AG10803 (cell line): ENCODE results near the gene ADAM10.
A peak's percentile ranks its signal among the peaks of the same experiment; 100 is the strongest.
"Not testable (repeated sequence)": the region's sequence is repeated elsewhere in the genome, so short reads cannot be mapped to it uniquely, and the experiment has no call there.

Source experiments
- DNase-seq: peaks from one replicate; pipeline ENCODE4 v3.0.0; 2010; ENCODE audit warnings: low read depth
- H3K4me3 ChIP-seq: 2 replicates; pipeline ENCODE4 v1.5.1; 2011; ENCODE audit warnings: mild to moderate bottlenecking, low read length, control low read depth
- TF ChIP-seq, protein P1 (sequence below): conservative IDR thresholded peaks from 2 replicates; pipeline ENCODE4 v1.5.1; 2011; ENCODE audit warnings: mild to moderate bottlenecking, low read length, control low read depth, inconsistent platforms

ADAM10 gene

DNA sequence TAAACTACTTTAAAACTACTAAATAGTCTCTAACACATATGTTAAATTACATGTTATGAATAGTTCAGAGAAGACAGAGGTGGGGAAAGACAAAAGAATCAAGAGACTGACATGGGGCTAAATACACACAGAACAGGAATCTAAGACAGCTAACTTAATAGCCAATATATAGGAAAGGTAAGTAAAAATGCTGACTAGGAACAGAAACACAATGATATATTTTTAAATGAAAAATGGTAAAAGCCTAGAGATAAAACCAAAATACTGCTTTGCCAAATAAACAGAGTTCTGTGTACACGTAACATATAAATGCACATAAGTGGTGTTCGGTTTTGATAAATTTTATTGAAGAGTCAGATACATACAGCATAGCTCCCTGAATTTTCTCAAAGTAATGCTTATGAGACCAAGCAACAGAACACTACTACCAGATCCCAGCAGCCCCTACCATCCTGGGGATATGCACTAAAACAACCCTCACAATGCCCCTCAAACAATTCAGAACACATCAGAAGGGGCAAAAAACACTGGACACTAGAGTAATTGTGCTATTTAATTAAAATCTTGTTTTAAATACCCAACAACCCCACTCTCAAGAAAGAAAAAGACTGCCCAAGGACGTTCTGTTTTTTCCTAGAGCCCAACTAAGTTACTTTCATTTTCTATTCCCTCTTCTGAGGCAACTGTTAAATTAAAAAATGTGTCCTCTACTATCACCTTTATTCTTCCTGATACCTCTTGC lies 121.1 kb downstream of the ADAM10 start:
- H3K4me3 ChIP-seq, result peak overlapping the region; percentile 52
- DNase-seq, result no peak
- TF ChIP-seq, protein P1, sequence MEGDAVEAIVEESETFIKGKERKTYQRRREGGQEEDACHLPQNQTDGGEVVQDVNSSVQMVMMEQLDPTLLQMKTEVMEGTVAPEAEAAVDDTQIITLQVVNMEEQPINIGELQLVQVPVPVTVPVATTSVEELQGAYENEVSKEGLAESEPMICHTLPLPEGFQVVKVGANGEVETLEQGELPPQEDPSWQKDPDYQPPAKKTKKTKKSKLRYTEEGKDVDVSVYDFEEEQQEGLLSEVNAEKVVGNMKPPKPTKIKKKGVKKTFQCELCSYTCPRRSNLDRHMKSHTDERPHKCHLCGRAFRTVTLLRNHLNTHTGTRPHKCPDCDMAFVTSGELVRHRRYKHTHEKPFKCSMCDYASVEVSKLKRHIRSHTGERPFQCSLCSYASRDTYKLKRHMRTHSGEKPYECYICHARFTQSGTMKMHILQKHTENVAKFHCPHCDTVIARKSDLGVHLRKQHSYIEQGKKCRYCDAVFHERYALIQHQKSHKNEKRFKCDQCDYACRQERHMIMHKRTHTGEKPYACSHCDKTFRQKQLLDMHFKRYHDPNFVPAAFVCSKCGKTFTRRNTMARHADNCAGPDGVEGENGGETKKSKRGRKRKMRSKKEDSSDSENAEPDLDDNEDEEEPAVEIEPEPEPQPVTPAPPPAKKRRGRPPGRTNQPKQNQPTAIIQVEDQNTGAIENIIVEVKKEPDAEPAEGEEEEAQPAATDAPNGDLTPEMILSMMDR, result no peak

DNA sequence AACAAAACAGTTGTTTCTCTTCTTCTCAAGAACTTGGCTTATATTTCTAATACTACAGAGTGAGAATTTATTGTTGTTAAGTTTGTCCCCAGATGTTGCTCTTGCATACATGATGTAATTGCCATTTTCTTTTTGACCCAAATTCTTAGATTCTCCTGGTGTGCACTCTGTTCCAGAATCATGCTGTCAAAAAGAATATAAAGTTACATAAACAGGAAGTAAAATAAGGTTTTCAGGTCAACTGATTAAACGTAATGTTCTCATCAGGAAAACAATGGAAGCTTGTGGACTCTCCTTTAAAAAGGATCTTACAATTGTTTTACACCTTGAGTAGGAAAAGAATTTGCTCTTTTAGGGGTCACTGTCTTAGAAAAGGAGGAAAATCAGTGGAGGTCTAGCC lies 121.8 kb downstream of the ADAM10 start:
- peak; percentile 7 for DNase-seq
- H3K4me3 ChIP-seq, result no peak overlapping the region
- TF ChIP-seq, protein P1, result no peak

DNA sequence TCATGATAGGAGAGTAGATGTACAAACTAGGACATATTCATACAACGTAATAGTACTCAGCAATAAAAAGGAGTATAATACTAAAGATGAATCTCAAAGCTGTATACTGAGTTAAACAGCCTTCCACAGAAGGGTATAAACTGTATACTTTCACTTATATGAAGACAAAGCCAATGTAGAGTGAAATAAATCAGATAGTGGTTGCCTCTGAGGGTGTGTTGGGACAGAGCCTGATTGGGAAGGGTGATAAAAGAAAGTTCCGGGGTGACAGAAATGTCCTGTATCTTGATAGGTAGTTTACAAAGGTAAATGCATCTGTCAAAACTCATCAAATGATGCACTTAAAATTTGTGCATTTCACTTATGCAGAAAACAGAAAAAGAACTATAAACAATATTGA lies 122.5 kb downstream of the ADAM10 start:
- H3K4me3 ChIP-seq, result no peak overlapping the region
- TF ChIP-seq, protein P1, result no peak
- DNase-seq, result no peak

DNA sequence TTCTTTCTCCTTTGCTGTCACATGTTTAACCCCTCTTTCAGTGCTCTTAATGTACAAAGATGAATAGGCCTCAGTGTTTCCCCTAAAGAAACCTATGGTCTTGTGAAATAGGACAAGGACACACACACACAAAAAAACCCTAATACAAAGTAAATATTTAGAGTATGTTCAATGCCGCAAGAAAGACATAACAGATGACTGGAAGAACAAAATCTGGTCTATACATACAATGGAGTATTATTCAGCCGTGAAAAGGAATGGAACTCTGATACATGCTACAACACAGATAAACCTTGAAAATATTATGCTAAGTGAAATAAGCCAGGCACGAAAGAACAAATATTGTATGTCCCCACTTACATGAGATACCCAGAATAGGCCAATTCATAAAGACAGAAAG lies 123.1 kb downstream of the ADAM10 start:
- TF ChIP-seq, protein P1, result no peak
- H3K4me3 ChIP-seq, result no peak overlapping the region
- DNase-seq, result no peak

DNA sequence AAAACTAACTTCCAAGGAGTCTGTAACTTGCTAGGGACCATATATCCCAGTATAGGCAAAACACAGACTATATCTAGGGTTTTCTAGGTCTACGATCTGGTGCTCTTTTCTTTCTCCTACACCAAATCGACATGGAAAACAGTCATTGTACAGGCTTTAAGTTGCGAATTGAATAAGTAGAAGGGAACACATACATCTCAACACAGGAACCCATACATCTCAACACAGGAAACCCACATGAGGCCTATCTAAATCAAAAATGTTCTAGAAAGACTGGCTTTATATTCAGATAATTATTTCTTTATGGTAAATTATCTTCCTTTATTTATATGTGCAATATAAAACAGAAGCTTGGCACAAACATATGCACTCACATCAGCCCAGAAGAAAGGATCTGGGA lies 126.6 kb downstream of the ADAM10 start:
- H3K4me3 ChIP-seq, result no peak overlapping the region
- DNase-seq, result no peak
- TF ChIP-seq, protein P1, result no peak

DNA sequence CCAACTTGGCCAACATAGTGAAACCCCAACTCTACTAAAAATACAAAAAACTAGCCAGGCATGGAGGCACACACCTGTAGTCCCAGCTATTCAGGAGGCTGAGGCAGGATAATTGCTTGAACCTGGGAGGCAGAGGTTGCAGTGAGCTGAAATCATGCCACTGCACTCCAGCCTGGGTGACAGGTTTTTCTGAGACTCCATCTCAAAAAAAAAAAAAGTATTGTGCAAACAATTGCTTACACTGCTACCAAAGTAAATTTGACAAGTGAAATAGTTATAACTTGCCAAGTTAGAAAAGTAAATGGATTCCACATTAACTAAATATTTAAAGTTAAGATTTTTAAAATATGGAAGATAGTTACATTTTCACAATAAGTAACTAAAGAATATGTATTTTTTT lies 129.2 kb downstream of the ADAM10 start:
- DNase-seq, H3K4me3 ChIP-seq: not testable (repeated sequence)

DNA sequence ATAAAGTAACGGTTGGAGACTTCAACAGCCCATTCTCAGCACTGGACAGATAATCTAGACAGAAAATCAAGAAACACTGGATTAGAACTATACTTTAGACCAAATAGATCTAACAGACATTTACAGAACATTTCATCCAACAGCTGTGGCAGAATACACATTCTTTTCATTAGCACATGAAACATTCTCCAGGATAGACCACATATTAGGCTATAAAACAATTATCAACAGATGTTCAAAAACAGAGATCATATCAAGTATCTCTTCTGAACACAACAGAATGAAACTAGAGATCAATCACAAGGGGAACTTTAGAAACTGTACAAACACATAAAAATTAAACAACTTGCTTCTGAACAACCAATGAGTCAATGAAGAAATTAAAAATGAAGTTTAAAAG lies 133.3 kb downstream of the ADAM10 start:
- H3K4me3 ChIP-seq, result no peak overlapping the region
- peak; percentile 29 for DNase-seq
- TF ChIP-seq, protein P1, result no peak
